HepG2 (cell line): ENCODE results near the gene LAMTOR1. TPM values are rescaled to one million over a fixed set of nuclear protein-coding genes. Genes with fewer than 3 reads are reported as not detected.

Experiments used
- ATF6 ChIP-seq: sonication (generic); formaldehyde crosslinking; conservative IDR thresholded peaks from 2 replicates; pipeline ENCODE4 v1.4.0; 2020; ENCODE audit warnings: missing genetic modification reagents
- CBX1 ChIP-seq: IDR thresholded peaks from one replicate; pipeline ENCODE4 v1.6.1; 2016; ENCODE audit warnings: antibody characterized with exemption, low read depth
- CSRNP1 ChIP-seq: sonication (generic); formaldehyde crosslinking; IDR thresholded peaks from 2 replicates; pipeline ENCODE4 v1.8.1; 2023; ENCODE audit warnings: mild to moderate bottlenecking, missing genetic modification reagents
- FOSL1 ChIP-seq: sonication (generic); formaldehyde crosslinking; IDR thresholded peaks from 2 replicates; pipeline ENCODE4 v1.9.0; 2021; ENCODE audit warnings: missing genetic modification reagents, borderline replicate concordance
- GLMP ChIP-seq: sonication (generic); formaldehyde crosslinking; IDR thresholded peaks from 2 replicates; pipeline ENCODE4 v1.9.0; 2021; ENCODE audit warnings: missing genetic modification reagents, mild to moderate bottlenecking, borderline replicate concordance
- HIC2 ChIP-seq: sonication (generic); formaldehyde crosslinking; IDR thresholded peaks from 2 replicates; pipeline ENCODE4 v1.9.0; 2022; ENCODE audit warnings: low read depth, missing genetic modification reagents
- KAT2B ChIP-seq: fragments of 150-350 bp; IDR thresholded peaks from 2 replicates; pipeline ENCODE4 v1.6.1; 2014; ENCODE audit warnings: low read depth, low read length, borderline replicate concordance
- KAT8 ChIP-seq: IDR thresholded peaks from 2 replicates; pipeline ENCODE4 v1.6.1; 2016; ENCODE audit warnings: missing genetic modification reagents, missing compliant biosample characterization
- KDM6A ChIP-seq: IDR thresholded peaks from 2 replicates; pipeline ENCODE4 v1.6.1; 2016; ENCODE audit warnings: low read depth
- MED8 ChIP-seq: sonication (generic); formaldehyde crosslinking; IDR thresholded peaks from 2 replicates; pipeline ENCODE4 v1.8.1; 2023; ENCODE audit warnings: mild to moderate bottlenecking, missing genetic modification reagents; ENCODE audit not compliant: insufficient replicate concordance
- PHF8 ChIP-seq: sonication (generic); formaldehyde crosslinking; IDR thresholded peaks from 2 replicates; pipeline ENCODE4 v1.5.0; 2020; ENCODE audit warnings: missing genetic modification reagents
- PITX1 ChIP-seq: sonication (generic); formaldehyde crosslinking; IDR thresholded peaks from 2 replicates; pipeline ENCODE4 v1.5.1; 2020; ENCODE audit warnings: mild to moderate bottlenecking, missing genetic modification reagents
- POGK ChIP-seq: sonication (generic); formaldehyde crosslinking; conservative IDR thresholded peaks from 2 replicates; pipeline ENCODE4 v1.8.0; 2022; ENCODE audit warnings: mild to moderate bottlenecking, moderate library complexity, missing genetic modification reagents
- POLR2AphosphoS5 ChIP-seq: IDR thresholded peaks from 2 replicates; pipeline ENCODE4 v1.6.1; 2012; ENCODE audit warnings: low read depth, low read length
- ZKSCAN5 ChIP-seq: sonication (generic); formaldehyde crosslinking; IDR thresholded peaks from 2 replicates; pipeline ENCODE4 v1.5.1; 2020; ENCODE audit warnings: mild to moderate bottlenecking, missing genetic modification reagents
- ZNF124 ChIP-seq: sonication (generic); formaldehyde crosslinking; IDR thresholded peaks from 2 replicates; pipeline ENCODE4 v1.4.0; 2020; ENCODE audit warnings: missing genetic modification reagents
- ZNF331 ChIP-seq: sonication (generic); formaldehyde crosslinking; IDR thresholded peaks from 2 replicates; pipeline ENCODE4 v1.4.0; 2020; ENCODE audit warnings: missing genetic modification reagents
- ZNF337 ChIP-seq: sonication (generic); formaldehyde crosslinking; IDR thresholded peaks from 2 replicates; pipeline ENCODE4 v1.5.1; 2020; ENCODE audit warnings: missing genetic modification reagents, low read depth, mild to moderate bottlenecking, borderline replicate concordance
- ZNF44 ChIP-seq: sonication (generic); formaldehyde crosslinking; IDR thresholded peaks from 2 replicates; pipeline ENCODE4 v1.5.1; 2020; ENCODE audit warnings: mild to moderate bottlenecking, missing genetic modification reagents
- ZNF780A ChIP-seq: sonication (generic); formaldehyde crosslinking; IDR thresholded peaks from 2 replicates; pipeline ENCODE4 v1.8.0; 2022; ENCODE audit warnings: mild to moderate bottlenecking, missing genetic modification reagents, moderate library complexity
- ZSCAN21 ChIP-seq: sonication (generic); formaldehyde crosslinking; IDR thresholded peaks from 2 replicates; pipeline ENCODE4 v1.8.0; 2022; ENCODE audit warnings: mild to moderate bottlenecking, missing genetic modification reagents, moderate library complexity, borderline replicate concordance
- polyA plus RNA-seq, 8 experiments: library from polyadenylated mRNA; depleted of rRNA in 3 of 8; stranded (reverse) in 7 of 8; unstranded in 1 of 8; fragments of >200 nt; fragmentation: Illumina TruSeq in 4 of 8; extraction: Trizol in 4 of 8; gene quantifications; 2 replicates each; pipeline versions ENCODE4 v1.2.1 to v1.2.3, GENCODE V29; 2011 to 2016; ENCODE audit warnings: low read depth in 4 of 8, missing spikeins in 1 of 8, mixed read lengths in 1 of 8; ENCODE audit not compliant: insufficient read depth in 1 of 8
- total RNA-seq, 5 experiments: library from RNA; depleted of rRNA; stranded (reverse); fragments of >200 nt; fragmentation: Illumina TruSeq; extraction: Trizol; gene quantifications; 2 replicates each; pipeline ENCODE4 v1.2.3, GENCODE V29; 2016; ENCODE audit warnings: low read depth in 1 of 5

Gene LAMTOR1
- total and polyA plus RNA-seq, 2 of the 13 experiments (the other 11 are each of a cell fraction or from before 2014, with no cell fraction given), result 60.4 to 66.0 TPM

GRCh38 chr11:72102946-72103753 is at the start of gene LAMTOR1 (continued):
- no peak for TF ChIP-seq ATF6 (CRISPR knock-in tag)
- peak; percentile 73 for TF ChIP-seq POLR2AphosphoS5
- TF ChIP-seq PITX1, result 0 out of 2 replicates have a peak, but pooled peaks have one; percentile 37
- TF ChIP-seq MED8 (CRISPR knock-in tag), result peak; percentile 53
- no peak for TF ChIP-seq POGK
- TF ChIP-seq ZNF124 (CRISPR knock-in tag), result 0 out of 2 replicates have a peak, but pooled peaks have one; percentile 72
- TF ChIP-seq HIC2, result no peak
- no peak for TF ChIP-seq ZNF780A
- TF ChIP-seq ZSCAN21 (CRISPR knock-in tag), result no peak
- TF ChIP-seq CSRNP1 (CRISPR knock-in tag), result no peak
- 0 out of 2 replicates have a peak, but pooled peaks have one; percentile 9 for TF ChIP-seq ZNF337 (CRISPR knock-in tag)
- no peak for TF ChIP-seq ZNF44
- TF ChIP-seq ZKSCAN5, result no peak
- peak; percentile 96 for TF ChIP-seq KAT8 (CRISPR knock-in tag)
- no peak for TF ChIP-seq GLMP (CRISPR knock-in tag)
- TF ChIP-seq PHF8 (CRISPR knock-in tag), result peak; percentile 97
- no peak for TF ChIP-seq FOSL1 (CRISPR knock-in tag)
- TF ChIP-seq ZNF331 (CRISPR knock-in tag), result peak; percentile 10; the same call in 1 of the 2 replicates
- TF ChIP-seq KDM6A (CRISPR knock-in tag), result no peak
- TF ChIP-seq CBX1, result peak; percentile 25
- no peak for TF ChIP-seq KAT2B
